Measurements from ENCODE around the gene PTH2. TPM values are rescaled to one million over a fixed set of nuclear protein-coding genes. Genes with fewer than 3 reads are reported as not detected.
"Not testable (repeated sequence)": the region's sequence is repeated elsewhere in the genome, so short reads cannot be mapped to it uniquely, and the experiment has no call there.

Gene PTH2
- total RNA-seq, 1 donor from 2014 or later = not detected

DNA sequence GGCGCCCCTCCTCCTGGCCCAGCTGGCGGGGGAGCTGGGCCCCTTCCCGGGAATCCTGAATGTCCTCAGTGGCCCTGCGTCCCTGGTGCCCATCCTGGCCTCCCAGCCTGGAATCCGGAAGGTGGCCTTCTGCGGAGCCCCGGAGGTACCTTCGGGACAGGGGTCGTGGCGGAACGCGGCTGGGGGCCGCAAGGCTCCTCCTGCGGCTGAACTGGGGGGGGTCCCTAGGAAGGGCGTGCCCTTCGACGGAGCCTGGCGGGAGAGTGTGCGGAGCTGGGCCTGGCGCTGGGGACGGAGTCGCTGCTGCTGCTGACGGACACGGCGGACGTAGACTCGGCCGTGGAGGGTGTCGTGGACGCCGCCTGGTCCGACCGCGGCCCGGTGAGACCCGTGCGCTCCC, 38.4 kb upstream of the PTH2 start:
- DNase-seq (ENCODE audit: extremely low spot score, unreplicated experiment) = no peak
- H3K27ac Mint-ChIP-seq (ENCODE audit: unreplicated experiment) = no peak overlapping the region
- TF ChIP-seq, protein P1, sequence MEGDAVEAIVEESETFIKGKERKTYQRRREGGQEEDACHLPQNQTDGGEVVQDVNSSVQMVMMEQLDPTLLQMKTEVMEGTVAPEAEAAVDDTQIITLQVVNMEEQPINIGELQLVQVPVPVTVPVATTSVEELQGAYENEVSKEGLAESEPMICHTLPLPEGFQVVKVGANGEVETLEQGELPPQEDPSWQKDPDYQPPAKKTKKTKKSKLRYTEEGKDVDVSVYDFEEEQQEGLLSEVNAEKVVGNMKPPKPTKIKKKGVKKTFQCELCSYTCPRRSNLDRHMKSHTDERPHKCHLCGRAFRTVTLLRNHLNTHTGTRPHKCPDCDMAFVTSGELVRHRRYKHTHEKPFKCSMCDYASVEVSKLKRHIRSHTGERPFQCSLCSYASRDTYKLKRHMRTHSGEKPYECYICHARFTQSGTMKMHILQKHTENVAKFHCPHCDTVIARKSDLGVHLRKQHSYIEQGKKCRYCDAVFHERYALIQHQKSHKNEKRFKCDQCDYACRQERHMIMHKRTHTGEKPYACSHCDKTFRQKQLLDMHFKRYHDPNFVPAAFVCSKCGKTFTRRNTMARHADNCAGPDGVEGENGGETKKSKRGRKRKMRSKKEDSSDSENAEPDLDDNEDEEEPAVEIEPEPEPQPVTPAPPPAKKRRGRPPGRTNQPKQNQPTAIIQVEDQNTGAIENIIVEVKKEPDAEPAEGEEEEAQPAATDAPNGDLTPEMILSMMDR (IDR thresholded peaks at IDR 0.05) = no peak
- no peak overlapping the region for H3K4me3 Mint-ChIP-seq (ENCODE audit: unreplicated experiment)
- no peaks in the 10 kb centered on the region for H3K27me3 Mint-ChIP-seq (ENCODE audit: unreplicated experiment)
- H3K9me3 Mint-ChIP-seq (ENCODE audit: unreplicated experiment) = no peaks in the 10 kb centered on the region
- H3K4me1 Mint-ChIP-seq (ENCODE audit: unreplicated experiment) = no peaks in the 10 kb centered on the region
- H3K36me3 Mint-ChIP-seq (ENCODE audit: unreplicated experiment) = no peaks in the 10 kb centered on the region

DNA sequence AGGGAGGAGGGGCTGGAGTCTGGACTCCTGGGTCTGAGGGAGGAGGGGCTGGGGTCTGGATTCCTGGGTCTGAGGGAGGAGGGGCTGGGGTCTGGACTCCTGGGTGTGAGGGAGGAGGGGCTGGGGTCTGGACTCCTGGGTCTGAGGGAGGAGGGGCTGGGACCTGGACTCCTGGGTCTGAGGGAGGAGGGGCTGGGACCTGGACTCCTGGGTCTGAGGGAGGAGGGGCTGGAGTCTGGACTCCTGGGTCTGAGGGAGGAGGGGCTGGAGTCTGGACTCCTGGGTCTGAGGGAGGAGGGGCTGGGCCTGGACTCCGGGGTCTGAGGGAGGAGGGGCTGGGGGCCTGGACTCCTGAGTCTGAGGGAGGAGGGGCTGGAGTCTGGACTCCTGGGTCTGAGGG, 37.9 kb upstream of the PTH2 start:
- H3K4me1 Mint-ChIP-seq (ENCODE audit: unreplicated experiment); DNase-seq (ENCODE audit: extremely low spot score, unreplicated experiment); H3K4me3 Mint-ChIP-seq (ENCODE audit: unreplicated experiment); H3K36me3 Mint-ChIP-seq (ENCODE audit: unreplicated experiment); H3K9me3 Mint-ChIP-seq (ENCODE audit: unreplicated experiment); H3K27ac Mint-ChIP-seq (ENCODE audit: unreplicated experiment); H3K27me3 Mint-ChIP-seq (ENCODE audit: unreplicated experiment): not testable (repeated sequence)

DNA sequence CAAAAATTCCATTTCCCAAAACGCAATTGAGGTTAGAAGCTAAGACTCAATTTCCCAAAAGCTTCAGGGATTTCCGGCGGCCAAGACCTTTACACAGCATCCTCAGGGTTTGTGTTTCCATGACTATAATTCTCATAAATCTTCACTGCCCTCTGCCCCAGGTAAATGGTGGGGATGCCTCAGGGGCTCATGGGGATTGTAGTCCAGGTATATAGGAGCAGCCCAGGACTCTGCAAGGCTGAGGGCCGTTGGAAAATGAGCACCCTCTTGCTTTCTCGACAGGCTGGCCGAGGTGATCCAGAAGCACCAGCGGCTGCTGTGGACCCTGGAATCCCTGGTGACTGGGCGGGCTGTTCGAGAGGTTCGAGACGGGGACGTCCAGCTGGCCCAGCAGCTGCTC, 36.1 kb upstream of the PTH2 start:
- no peak for DNase-seq (ENCODE audit: extremely low spot score, unreplicated experiment)
- no peaks in the 10 kb centered on the region for H3K9me3 Mint-ChIP-seq (ENCODE audit: unreplicated experiment)
- no peaks in the 10 kb centered on the region for H3K36me3 Mint-ChIP-seq (ENCODE audit: unreplicated experiment)
- no peaks in the 10 kb centered on the region for H3K4me1 Mint-ChIP-seq (ENCODE audit: unreplicated experiment)
- no peaks in the 10 kb centered on the region for H3K27me3 Mint-ChIP-seq (ENCODE audit: unreplicated experiment)
- TF ChIP-seq, protein P1 (IDR thresholded peaks at IDR 0.05) = no peak
- no peak overlapping the region for H3K4me3 Mint-ChIP-seq (ENCODE audit: unreplicated experiment)
- H3K27ac Mint-ChIP-seq (ENCODE audit: unreplicated experiment) = no peak overlapping the region

DNA sequence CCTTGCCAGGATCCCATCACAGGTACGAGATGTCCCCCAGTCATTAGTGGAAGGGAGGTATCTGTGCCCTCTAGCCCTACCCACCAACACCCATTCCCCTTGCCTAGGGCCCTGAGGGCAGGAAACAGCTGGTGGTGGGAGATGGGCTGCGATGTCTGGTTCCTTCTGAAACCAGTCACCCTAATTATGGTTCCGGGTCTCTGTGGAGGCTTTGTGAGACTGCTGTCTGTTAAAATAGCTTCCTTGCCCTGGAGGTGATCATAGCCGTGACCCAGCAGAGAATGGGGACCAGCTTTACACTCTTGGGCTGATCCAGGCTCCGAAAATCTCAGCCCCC, 35.3 kb upstream of the PTH2 start:
- Mint-ChIP-seq H3K27ac (ENCODE audit: unreplicated experiment) (no peak overlapping the region), H3K36me3 (ENCODE audit: unreplicated experiment) (no peaks in the 10 kb centered on the region), H3K4me1 (ENCODE audit: unreplicated experiment) (peaks cover 6% of the 10 kb centered on the region), H3K9me3 (ENCODE audit: unreplicated experiment) (no peaks in the 10 kb centered on the region), H3K4me3 (ENCODE audit: unreplicated experiment) (no peak overlapping the region), H3K27me3 (ENCODE audit: unreplicated experiment) (no peaks in the 10 kb centered on the region)
- no peak for DNase-seq (ENCODE audit: extremely low spot score, unreplicated experiment)
- TF ChIP-seq, protein P1 (IDR thresholded peaks at IDR 0.05) = no peak

DNA sequence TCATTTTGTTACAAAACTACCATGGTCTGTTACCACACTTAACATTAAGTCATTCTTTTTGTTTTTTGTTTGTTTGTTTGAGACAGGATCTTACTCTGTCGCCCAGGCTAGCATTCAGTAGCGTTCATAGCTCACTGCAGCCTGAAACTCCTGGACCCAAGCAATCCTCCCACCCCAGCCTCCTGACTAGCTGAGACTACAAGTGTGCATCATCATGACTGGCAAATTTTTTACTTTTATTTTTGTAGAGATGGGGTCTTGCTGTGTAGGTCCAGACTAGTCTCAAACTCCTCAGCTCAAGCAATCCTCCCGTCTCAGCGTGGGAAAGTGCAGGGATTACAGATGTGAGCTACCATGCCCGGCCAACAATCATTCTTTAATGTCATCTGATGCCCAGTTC, 33.1 kb upstream of the PTH2 start:
- DNase-seq (ENCODE audit: extremely low spot score, unreplicated experiment) = no peak
- no peaks in the 10 kb centered on the region for H3K27me3 Mint-ChIP-seq (ENCODE audit: unreplicated experiment)
- no peak overlapping the region for H3K4me3 Mint-ChIP-seq (ENCODE audit: unreplicated experiment)
- H3K9me3 Mint-ChIP-seq (ENCODE audit: unreplicated experiment) = no peaks in the 10 kb centered on the region
- H3K36me3 Mint-ChIP-seq (ENCODE audit: unreplicated experiment) = no peaks in the 10 kb centered on the region
- H3K4me1 Mint-ChIP-seq (ENCODE audit: unreplicated experiment) = peaks cover 20% of the 10 kb centered on the region
- TF ChIP-seq, protein P1 (IDR thresholded peaks at IDR 0.05) = no peak
- H3K27ac Mint-ChIP-seq (ENCODE audit: unreplicated experiment) = peak overlapping the region; percentile 24

DNA sequence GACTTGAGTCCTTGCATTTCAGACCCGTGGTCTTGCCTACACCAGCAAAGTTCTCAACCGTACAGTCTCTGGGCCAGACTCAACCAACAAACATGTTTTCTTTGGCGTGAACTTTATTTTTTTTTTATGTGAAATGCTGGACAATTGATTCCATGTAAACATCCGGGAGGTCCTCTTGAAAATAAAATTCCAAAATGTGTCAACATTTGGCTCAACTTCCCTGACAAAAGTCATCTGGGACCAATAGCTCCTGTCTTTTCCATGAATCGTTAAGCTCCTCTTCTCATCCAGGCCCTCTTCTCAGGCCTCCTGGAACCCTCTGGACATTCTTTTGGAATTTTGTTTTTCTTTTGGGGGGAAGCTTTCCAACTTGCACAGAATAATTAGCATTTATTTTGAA, 32.5 kb upstream of the PTH2 start:
- H3K4me3 Mint-ChIP-seq (ENCODE audit: unreplicated experiment) = no peak overlapping the region
- H3K36me3 Mint-ChIP-seq (ENCODE audit: unreplicated experiment) = no peaks in the 10 kb centered on the region
- DNase-seq (ENCODE audit: extremely low spot score, unreplicated experiment) = no peak
- no peaks in the 10 kb centered on the region for H3K9me3 Mint-ChIP-seq (ENCODE audit: unreplicated experiment)
- H3K4me1 Mint-ChIP-seq (ENCODE audit: unreplicated experiment) = peaks cover 23% of the 10 kb centered on the region
- TF ChIP-seq, protein P1 (IDR thresholded peaks at IDR 0.05) = no peak
- no peaks in the 10 kb centered on the region for H3K27me3 Mint-ChIP-seq (ENCODE audit: unreplicated experiment)
- H3K27ac Mint-ChIP-seq (ENCODE audit: unreplicated experiment) = peak overlapping the region; percentile 24
